Measurements from ENCODE around the gene MESD. TPM values are rescaled to one million over a fixed set of nuclear protein-coding genes. Genes with fewer than 3 reads are reported as not detected.
A peak's percentile ranks its signal among the peaks of the same experiment; 100 is the strongest.

MESD gene
- total and polyA plus RNA-seq, 9 of the 15 experiments (the other 6 are each of a cell fraction or from before 2014, with no cell fraction given): 11.3 to 39.7 (median 22.8) TPM

GRCh38 chr15:80991421-80991820 is 1.8 kb upstream of the MESD start (continued):
- TF ChIP-seq, protein P1, sequence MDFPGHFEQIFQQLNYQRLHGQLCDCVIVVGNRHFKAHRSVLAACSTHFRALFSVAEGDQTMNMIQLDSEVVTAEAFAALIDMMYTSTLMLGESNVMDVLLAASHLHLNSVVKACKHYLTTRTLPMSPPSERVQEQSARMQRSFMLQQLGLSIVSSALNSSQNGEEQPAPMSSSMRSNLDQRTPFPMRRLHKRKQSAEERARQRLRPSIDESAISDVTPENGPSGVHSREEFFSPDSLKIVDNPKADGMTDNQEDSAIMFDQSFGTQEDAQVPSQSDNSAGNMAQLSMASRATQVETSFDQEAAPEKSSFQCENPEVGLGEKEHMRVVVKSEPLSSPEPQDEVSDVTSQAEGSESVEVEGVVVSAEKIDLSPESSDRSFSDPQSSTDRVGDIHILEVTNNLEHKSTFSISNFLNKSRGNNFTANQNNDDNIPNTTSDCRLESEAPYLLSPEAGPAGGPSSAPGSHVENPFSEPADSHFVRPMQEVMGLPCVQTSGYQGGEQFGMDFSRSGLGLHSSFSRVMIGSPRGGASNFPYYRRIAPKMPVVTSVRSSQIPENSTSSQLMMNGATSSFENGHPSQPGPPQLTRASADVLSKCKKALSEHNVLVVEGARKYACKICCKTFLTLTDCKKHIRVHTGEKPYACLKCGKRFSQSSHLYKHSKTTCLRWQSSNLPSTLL (IDR thresholded peaks at IDR 0.05): no peak
- TF ChIP-seq RAD21 (CRISPR knock-in tag; conservative IDR thresholded peaks at IDR 0.05 in 1 of 2, IDR thresholded peaks at IDR 0.05 in 1 of 2) (peak in 1 of 2 experiments; percentile 47; a peak in 2 of 4 replicates), FOSL1 (tag; conservative IDR thresholded peaks at IDR 0.05) (peak; percentile 29), USF1 (CRISPR knock-in tag; IDR thresholded peaks at IDR 0.05) (peak; percentile 54; the same call in 1 of the 2 replicates), L3MBTL2 (IDR thresholded peaks at IDR 0.05) (peak; percentile 51; the same call in 1 of the 2 replicates), CHAMP1 (IDR thresholded peaks at IDR 0.05) (0 out of 2 replicates have a peak, but pooled peaks have one; percentile 12), ZNF696 (CRISPR knock-in tag; conservative IDR thresholded peaks at IDR 0.05) (no peak), C11orf30 (IDR thresholded peaks at IDR 0.05; ENCODE audit: low read depth) (no peak), ZNF445 (CRISPR knock-in tag; IDR thresholded peaks at IDR 0.05; ENCODE audit: low read depth) (no peak), CBX8 (IDR thresholded peaks at IDR 0.05; ENCODE audit: borderline replicate concordance, extremely low read depth, low read depth, low read length, poor library complexity, severe bottlenecking) (no peak), ELF2 (CRISPR knock-in tag; IDR thresholded peaks at IDR 0.05) (no peak), NEUROD1 (IDR thresholded peaks at IDR 0.05; ENCODE audit: borderline replicate concordance, low read depth, low read length, partially characterized antibody) (no peak), DACH1 (IDR thresholded peaks at IDR 0.05; ENCODE audit: partially characterized antibody) (peak; percentile 75), VEZF1 (CRISPR knock-in tag; IDR thresholded peaks at IDR 0.05) (peak; percentile 59; the same call in 1 of the 2 replicates), CTBP1 (IDR thresholded peaks at IDR 0.05; ENCODE audit: borderline replicate concordance) (no peak), BACH1 (tag; IDR thresholded peaks at IDR 0.05) (peak; percentile 31; the same call in 1 of the 2 replicates), TCF3 (CRISPR knock-in tag; IDR thresholded peaks at IDR 0.05) (no peak), ZNF778 (CRISPR knock-in tag; IDR thresholded peaks at IDR 0.05) (no peak), MAZ (CRISPR knock-in tag; conservative IDR thresholded peaks at IDR 0.05 in 1 of 2, IDR thresholded peaks at IDR 0.05 in 1 of 2) (0 out of 4 replicates have a peak, but pooled peaks of 1 of the 2 experiments have one; percentile 17), MYBL2 (IDR thresholded peaks at IDR 0.05; ENCODE audit: low read depth) (no peak), MYBL2 (CRISPR knock-in tag; IDR thresholded peaks at IDR 0.05; ENCODE audit: borderline replicate concordance) (no peak), NR4A1 (CRISPR knock-in tag; IDR thresholded peaks at IDR 0.05) (no peak), NR4A1 (tag; IDR thresholded peaks at IDR 0.05) (no peak)
